GM10266 (cell line): Measurements from ENCODE around the gene MASP1.
"Not testable (repeated sequence)": the region's sequence is repeated elsewhere in the genome, so short reads cannot be mapped to it uniquely, and the experiment has no call there.

Source experiments
- DNase-seq: peaks from one replicate; pipeline ENCODE4 v3.0.0; 2012; ENCODE audit errors: extremely low spot score
- TF ChIP-seq, protein P1 (sequence below): IDR thresholded peaks from 2 replicates; pipeline ENCODE4 v1.5.1; 2012; ENCODE audit warnings: mild to moderate bottlenecking, low read depth; ENCODE audit not compliant: control insufficient read depth, insufficient read depth; ENCODE audit errors: missing control alignments

Gene MASP1

DNA sequence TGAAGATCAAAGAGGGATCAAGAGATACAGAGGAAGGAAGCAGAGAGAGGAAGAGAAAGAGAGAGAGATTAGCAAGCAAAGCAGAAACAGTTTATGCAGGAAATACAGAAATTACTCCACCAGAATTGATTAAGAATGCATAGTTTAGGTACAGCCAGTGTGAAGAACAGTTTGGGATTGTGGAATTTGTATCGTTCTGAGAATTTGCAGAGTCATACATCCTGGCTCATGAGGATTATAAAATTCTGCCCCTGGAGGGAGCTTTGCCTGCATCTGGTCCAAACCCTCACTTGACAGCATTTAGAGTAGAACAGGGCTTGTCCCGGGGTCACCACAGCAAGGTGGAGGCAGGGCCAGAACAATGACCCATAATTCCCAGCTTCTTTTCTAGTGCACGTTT is 44.1 kb downstream of the MASP1 start:
- no peak for DNase-seq
- TF ChIP-seq, protein P1, sequence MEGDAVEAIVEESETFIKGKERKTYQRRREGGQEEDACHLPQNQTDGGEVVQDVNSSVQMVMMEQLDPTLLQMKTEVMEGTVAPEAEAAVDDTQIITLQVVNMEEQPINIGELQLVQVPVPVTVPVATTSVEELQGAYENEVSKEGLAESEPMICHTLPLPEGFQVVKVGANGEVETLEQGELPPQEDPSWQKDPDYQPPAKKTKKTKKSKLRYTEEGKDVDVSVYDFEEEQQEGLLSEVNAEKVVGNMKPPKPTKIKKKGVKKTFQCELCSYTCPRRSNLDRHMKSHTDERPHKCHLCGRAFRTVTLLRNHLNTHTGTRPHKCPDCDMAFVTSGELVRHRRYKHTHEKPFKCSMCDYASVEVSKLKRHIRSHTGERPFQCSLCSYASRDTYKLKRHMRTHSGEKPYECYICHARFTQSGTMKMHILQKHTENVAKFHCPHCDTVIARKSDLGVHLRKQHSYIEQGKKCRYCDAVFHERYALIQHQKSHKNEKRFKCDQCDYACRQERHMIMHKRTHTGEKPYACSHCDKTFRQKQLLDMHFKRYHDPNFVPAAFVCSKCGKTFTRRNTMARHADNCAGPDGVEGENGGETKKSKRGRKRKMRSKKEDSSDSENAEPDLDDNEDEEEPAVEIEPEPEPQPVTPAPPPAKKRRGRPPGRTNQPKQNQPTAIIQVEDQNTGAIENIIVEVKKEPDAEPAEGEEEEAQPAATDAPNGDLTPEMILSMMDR = no peak

DNA sequence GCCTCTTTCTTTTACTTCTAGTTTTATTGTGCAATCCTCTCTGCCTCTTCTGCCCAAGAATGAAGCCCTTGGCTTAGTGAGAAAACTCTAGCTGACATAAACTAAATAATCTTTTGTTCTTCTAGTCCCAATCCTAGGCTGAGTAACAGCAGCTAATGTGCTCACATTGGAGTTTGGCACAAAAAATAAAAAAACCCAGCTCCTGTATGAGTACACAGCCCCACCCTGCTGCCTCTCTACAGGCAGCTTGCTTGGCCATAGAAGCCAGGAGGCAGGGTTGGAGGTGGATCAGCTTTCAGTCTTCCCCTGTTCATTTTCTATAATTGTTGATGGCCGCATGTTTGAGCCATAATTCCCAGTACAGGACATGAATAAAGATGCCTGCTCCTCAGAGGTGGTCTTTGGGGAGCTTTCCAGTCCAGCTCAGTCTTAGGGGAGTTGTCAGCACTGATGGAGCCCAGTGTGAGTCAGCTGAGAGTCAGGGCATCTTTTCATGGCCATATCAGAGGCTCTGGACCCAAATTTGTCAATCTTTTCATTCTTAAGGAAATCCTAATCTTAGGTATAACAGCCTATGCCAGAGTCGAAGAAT is 47.5 kb downstream of the MASP1 start:
- no peak for DNase-seq
- TF ChIP-seq, protein P1 = no peak

DNA sequence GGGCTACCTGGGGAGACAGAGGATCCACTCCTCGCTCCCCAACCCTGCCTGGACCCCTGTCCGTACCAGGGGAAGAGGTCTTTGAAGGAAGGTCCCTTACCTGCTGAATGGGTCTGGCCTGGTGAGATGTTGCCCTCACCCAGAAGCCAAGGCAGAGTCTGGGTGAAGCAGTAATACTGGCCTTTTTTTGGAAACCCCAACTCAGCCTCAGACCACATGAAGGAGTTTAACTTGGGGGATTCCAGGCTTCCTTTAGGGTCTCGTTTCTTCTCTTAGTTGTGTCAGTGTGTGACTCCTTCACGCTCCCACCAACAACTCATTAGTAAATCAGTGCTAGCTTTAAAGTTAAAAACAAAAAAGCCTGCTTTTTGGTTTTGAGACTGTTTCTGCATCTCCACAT is 48.6 kb downstream of the MASP1 start:
- TF ChIP-seq, protein P1 = no peak
- DNase-seq = peak; percentile 38

DNA sequence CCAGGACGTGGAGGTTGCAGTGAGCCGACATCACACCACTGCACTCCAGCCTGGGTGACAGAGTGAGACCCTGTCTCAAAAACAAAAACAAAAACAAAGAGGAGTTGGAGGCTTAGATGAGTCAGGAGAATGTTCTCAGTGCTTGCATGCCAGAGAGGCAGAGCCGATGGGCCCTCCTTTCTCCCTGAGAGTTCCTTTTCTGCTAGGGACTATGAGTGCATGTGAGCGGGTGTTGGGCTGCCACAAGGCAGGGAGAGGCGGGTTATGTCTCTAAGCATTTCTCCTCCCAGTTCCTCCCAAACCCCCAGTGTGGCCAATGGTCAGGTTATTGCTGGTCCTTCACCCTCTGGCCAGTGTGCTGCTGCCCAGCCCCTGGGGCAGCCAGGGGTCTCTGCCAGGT is 49.1 kb downstream of the MASP1 start:
- TF ChIP-seq, protein P1 = no peak
- DNase-seq = no peak

DNA sequence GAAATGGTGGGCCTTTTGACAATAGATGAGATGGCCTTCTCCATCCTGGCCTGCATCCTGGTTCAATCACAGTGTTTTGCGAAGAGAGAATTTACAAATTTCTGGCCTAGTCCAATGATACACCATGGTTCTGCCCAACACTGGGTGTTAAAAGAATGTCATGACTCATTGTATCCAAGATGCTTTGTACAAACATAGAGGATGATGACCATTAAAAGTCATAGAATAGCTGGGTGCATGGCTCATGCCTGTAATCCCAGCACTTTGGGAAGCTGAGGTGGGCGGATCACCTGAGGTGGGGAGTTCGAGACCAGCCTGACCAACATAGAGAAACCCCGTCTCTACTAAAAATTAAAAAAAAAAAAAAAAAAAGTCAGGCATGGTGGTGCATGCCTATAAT is 52.7 kb downstream of the MASP1 start:
- not testable (repeated sequence) for DNase-seq

DNA sequence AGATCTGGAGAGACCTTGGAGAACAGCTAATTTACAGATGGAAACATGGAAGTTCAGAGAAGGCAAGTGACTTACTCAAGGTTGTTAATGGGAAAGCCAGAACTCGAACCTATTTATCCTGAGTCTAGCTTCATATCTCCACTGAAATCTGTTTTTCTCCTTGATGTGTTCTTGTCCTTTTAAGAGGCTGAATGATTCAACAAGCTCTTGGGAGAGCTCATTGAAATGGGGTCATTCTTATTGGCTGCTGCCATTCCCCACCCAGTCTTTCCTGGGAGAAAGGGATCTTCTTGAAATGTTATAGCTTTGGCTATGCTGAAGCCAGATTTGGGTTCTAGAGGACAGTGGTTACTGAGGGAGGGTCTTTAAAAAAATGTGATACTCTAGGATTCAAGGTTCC is 53.3 kb downstream of the MASP1 start:
- TF ChIP-seq, protein P1 = no peak
- no peak for DNase-seq

DNA sequence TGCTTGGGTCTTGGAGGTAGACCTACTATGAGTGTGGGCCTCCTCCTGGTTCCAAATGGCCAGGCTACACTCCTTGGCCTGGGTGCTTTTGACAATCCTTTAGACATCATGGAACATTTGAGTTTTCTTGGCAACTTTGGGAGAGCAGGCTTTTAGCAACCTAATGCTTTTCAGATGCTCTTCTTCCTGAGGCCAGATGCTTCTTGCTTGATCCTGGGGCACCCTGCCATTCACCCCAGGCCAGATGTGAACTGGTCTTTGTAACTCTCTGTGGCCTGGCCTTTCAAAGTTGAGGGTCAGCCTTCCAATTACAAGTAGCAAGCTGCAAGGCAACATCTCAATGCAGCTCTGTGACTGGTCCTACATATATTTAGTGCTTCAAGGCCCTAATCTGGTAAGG is 53.8 kb downstream of the MASP1 start:
- TF ChIP-seq, protein P1 = no peak
- DNase-seq = no peak

DNA sequence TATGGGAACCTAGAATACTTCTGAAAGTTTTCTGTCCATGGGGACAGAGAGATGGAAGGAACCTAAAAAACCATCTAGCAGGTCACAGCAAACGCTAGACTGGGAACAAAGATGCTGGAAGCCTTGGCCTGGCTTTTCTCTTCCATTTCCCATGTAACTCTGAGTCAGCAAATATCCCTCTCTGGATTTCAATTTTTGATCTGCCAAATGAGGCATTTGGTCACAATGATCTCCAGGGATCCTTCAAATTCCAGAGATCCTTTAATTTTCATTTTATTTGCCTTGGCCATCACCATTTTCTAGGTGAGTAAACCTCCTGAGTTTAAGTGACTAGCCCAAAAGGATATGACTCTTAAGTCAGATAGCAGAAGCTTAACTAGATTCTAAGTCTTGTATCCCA is 54.6 kb downstream of the MASP1 start:
- DNase-seq = no peak
- TF ChIP-seq, protein P1 = no peak
